ENCODE measurements around the gene NUFIP1.
"Not testable (repeated sequence)": the region's sequence is repeated elsewhere in the genome, so short reads cannot be mapped to it uniquely, and the experiment has no call there.

Gene NUFIP1

GRCh38 chr13:44989071-44989889 is at the start of gene NUFIP1, which contains the start of gene GPALPP1:
Gene NUFIP1, minus strand, starts transcription at chr13:44989471. Its CDS starts 35 bp downstream, at chr13:44989436.
Gene GPALPP1, plus strand, starts transcription at chr13:44989538. Its CDS starts 117 bp downstream, at chr13:44989655.
- peak; percentile 92 for DNase-seq

GRCh38 chr13:45036206-45036605 is 46.9 kb upstream of the NUFIP1 start:
- DNase-seq = no peak

- no peak for DNase-seq
These were observed 45.1 kb upstream of the NUFIP1 start for GRCh38 chr13:45034342-45034741.

- no peak for DNase-seq
These were observed 35.6 kb upstream of the NUFIP1 start for GRCh38 chr13:45024847-45025246.

GRCh38 chr13:45021250-45021649 is 32.0 kb upstream of the NUFIP1 start:
- no peak for DNase-seq

- DNase-seq = not testable (repeated sequence)
These were observed 30.7 kb upstream of the NUFIP1 start for GRCh38 chr13:45019981-45020380.

GRCh38 chr13:45016792-45017425 is 27.6 kb upstream of the NUFIP1 start:
- DNase-seq = no peak

GRCh38 chr13:45015300-45015699 is 26.0 kb upstream of the NUFIP1 start:
- no peak for DNase-seq

- no peak for DNase-seq
These were observed 21.9 kb upstream of the NUFIP1 start for GRCh38 chr13:45011198-45011597.

- DNase-seq = no peak
These were observed 18.6 kb upstream of the NUFIP1 start for GRCh38 chr13:45007823-45008222.

GRCh38 chr13:45007225-45007624 is 18.0 kb upstream of the NUFIP1 start:
- no peak for DNase-seq

- no peak for DNase-seq
These were observed 14.8 kb upstream of the NUFIP1 start for GRCh38 chr13:45004096-45004495.

GRCh38 chr13:45003417-45003816 is 14.1 kb upstream of the NUFIP1 start:
- no peak for DNase-seq

- DNase-seq = no peak
These were observed 670 bp upstream of the NUFIP1 start for GRCh38 chr13:44989941-44990340.

GRCh38 chr13:44978328-44978727 is 10.9 kb downstream of the NUFIP1 start:
- DNase-seq = no peak

- DNase-seq = no peak
These were observed 12.2 kb downstream of the NUFIP1 start for GRCh38 chr13:44976949-44977583.

- DNase-seq = no peak
These were observed 13.1 kb downstream of the NUFIP1 start for GRCh38 chr13:44976196-44976595.

- no peak for DNase-seq
These were observed 15.0 kb downstream of the NUFIP1 start for GRCh38 chr13:44974056-44974793.

- peak; percentile 13 for DNase-seq
These were observed 16.2 kb downstream of the NUFIP1 start for GRCh38 chr13:44972956-44973581.

GRCh38 chr13:44971656-44972595 is 17.3 kb downstream of the NUFIP1 start:
- DNase-seq = no peak
